Liver (tissue), 9 donors: ENCODE measurements around the gene INPP5A. TPM values are rescaled to one million over a fixed set of nuclear protein-coding genes. Genes with fewer than 3 reads are reported as not detected.

Source experiments
- DNase-seq: peaks from one replicate; pipeline ENCODE4 v3.0.0-alpha.2; 2017; ENCODE audit warnings: low spot score
- H3K27ac ChIP-seq, 2 donors: one replicate each; pipeline ENCODE4 v1.7.0; 2013; ENCODE audit warnings: inconsistent platforms in 2 of 2, low read length in 2 of 2, control low read depth in 1 of 2, low read depth in 1 of 2, mild to moderate bottlenecking in 1 of 2
- H3K27me3 ChIP-seq, 4 donors: one replicate each; pipeline versions ENCODE4 v1.6.1 to v1.7.0; 2013; ENCODE audit warnings: low read length in 3 of 4, inconsistent platforms in 1 of 4, mild to moderate bottlenecking in 1 of 4, moderate library complexity in 1 of 4; ENCODE audit not compliant: control insufficient read depth in 4 of 4, insufficient read depth in 4 of 4
- H3K36me3 ChIP-seq, 4 donors: one replicate each; pipeline versions ENCODE4 v1.6.1 to v1.7.0; 2013; ENCODE audit warnings: low read length in 3 of 4, mild to moderate bottlenecking in 3 of 4, low read depth in 1 of 4, moderate library complexity in 1 of 4; ENCODE audit not compliant: control insufficient read depth in 4 of 4, insufficient read depth in 3 of 4
- H3K4me1 ChIP-seq, 4 donors: one replicate each; pipeline versions ENCODE4 v1.6.1 to v1.7.0; 2013; ENCODE audit warnings: low read length in 3 of 4, mild to moderate bottlenecking in 3 of 4, moderate library complexity in 1 of 4; ENCODE audit not compliant: control insufficient read depth in 4 of 4, insufficient read depth in 4 of 4
- H3K4me3 ChIP-seq, 3 donors: one replicate each; pipeline versions ENCODE4 v1.6.1 to v1.7.0; 2013; ENCODE audit warnings: low read length in 3 of 3, control low read depth in 1 of 3, low read depth in 1 of 3, mild to moderate bottlenecking in 1 of 3
- H3K9ac ChIP-seq, 2 donors: one replicate each; pipeline ENCODE4 v1.7.0; 2013; ENCODE audit warnings: low read length in 2 of 2, mild to moderate bottlenecking in 2 of 2, moderate library complexity in 2 of 2, control low read depth in 1 of 2, low read depth in 1 of 2
- H3K9me3 ChIP-seq, 4 donors: one replicate each; pipeline versions ENCODE4 v1.6.1 to v1.7.0; 2013; ENCODE audit warnings: low read length in 3 of 4; ENCODE audit not compliant: control insufficient read depth in 4 of 4
- ATF3 ChIP-seq: IDR thresholded peaks from 2 replicates; pipeline ENCODE4 v1.6.1; 2016; ENCODE audit warnings: antibody characterized with exemption
- CTCF ChIP-seq: fragments of 150-350 bp; IDR thresholded peaks from 2 replicates; pipeline ENCODE4 v1.5.1; 2017; ENCODE audit warnings: improper control_type of control experiment, low read depth, low read length; ENCODE audit not compliant: missing input control
- EGR1 ChIP-seq, 2 donors: IDR thresholded peaks; 2 replicates each; pipeline ENCODE4 v1.6.1; 2016 to 2018; ENCODE audit warnings: antibody characterized with exemption in 2 of 2, low read depth in 2 of 2
- FOXA1 ChIP-seq: IDR thresholded peaks from 2 replicates; pipeline ENCODE4 v1.6.1; 2016; ENCODE audit warnings: antibody characterized with exemption
- FOXA2 ChIP-seq: IDR thresholded peaks from 2 replicates; pipeline ENCODE4 v1.6.1; 2016; ENCODE audit warnings: antibody characterized with exemption
- GABPA ChIP-seq, 2 donors: IDR thresholded peaks in 1 of 2; conservative IDR thresholded peaks in 1 of 2; 2 replicates each; pipeline ENCODE4 v1.6.1; 2016; ENCODE audit warnings: antibody characterized with exemption in 2 of 2, mild to moderate bottlenecking in 1 of 2, moderate library complexity in 1 of 2
- HNF4A ChIP-seq, 2 donors: conservative IDR thresholded peaks; 2 replicates each; pipeline ENCODE4 v1.6.1; 2016; ENCODE audit warnings: antibody characterized with exemption in 2 of 2, mild to moderate bottlenecking in 2 of 2
- HNF4G ChIP-seq: IDR thresholded peaks from 2 replicates; pipeline ENCODE4 v1.6.1; 2016; ENCODE audit warnings: antibody characterized with exemption
- JUND ChIP-seq, 2 donors: IDR thresholded peaks; 2 replicates each; pipeline ENCODE4 v1.6.1; 2016; ENCODE audit warnings: antibody characterized with exemption in 2 of 2
- MAX ChIP-seq: IDR thresholded peaks from 2 replicates; pipeline ENCODE4 v1.6.1; 2016; ENCODE audit warnings: antibody characterized with exemption
- NR2F2 ChIP-seq: IDR thresholded peaks from 2 replicates; pipeline ENCODE4 v1.6.1; 2016; ENCODE audit warnings: antibody characterized with exemption
- RAD21 ChIP-seq, 2 donors: IDR thresholded peaks; 2 replicates each; pipeline ENCODE4 v1.6.1; 2016; ENCODE audit warnings: antibody characterized with exemption in 2 of 2, mild to moderate bottlenecking in 2 of 2
- REST ChIP-seq: IDR thresholded peaks from 2 replicates; pipeline ENCODE4 v1.6.1; 2016; ENCODE audit warnings: antibody characterized with exemption, mild to moderate bottlenecking
- RXRA ChIP-seq, 2 donors: IDR thresholded peaks; 2 replicates each; pipeline ENCODE4 v1.6.1; 2017 to 2018; ENCODE audit warnings: antibody characterized with exemption in 2 of 2, mild to moderate bottlenecking in 1 of 2
- SP1 ChIP-seq: IDR thresholded peaks from 2 replicates; pipeline ENCODE4 v1.6.1; 2018; ENCODE audit warnings: antibody characterized with exemption, mild to moderate bottlenecking
- TAF1 ChIP-seq: conservative IDR thresholded peaks from 2 replicates; pipeline ENCODE4 v1.6.1; 2016; ENCODE audit warnings: antibody characterized with exemption, mild to moderate bottlenecking
- YY1 ChIP-seq: IDR thresholded peaks from 2 replicates; pipeline ENCODE4 v1.6.1; 2016; ENCODE audit warnings: antibody characterized with exemption, mild to moderate bottlenecking
- ZBTB33 ChIP-seq: IDR thresholded peaks from 2 replicates; pipeline ENCODE4 v1.6.1; 2016; ENCODE audit warnings: antibody characterized with exemption
- WGBS: extraction: QIAGEN DNeasy Blood & Tissue Kit; methylation state at CpG from one replicate; pipeline ENCODE4 v1.1.7; 2013; 5-methylcytosine and 5-hydroxymethylcytosine counted together
- polyA plus RNA-seq, 2 donors: library from polyadenylated mRNA; stranded (reverse) in 1 of 2; unstranded in 1 of 2; fragments of 200-250 nt in 1 of 2; fragments of >200 nt in 1 of 2; fragmentation: Nextera tagmentation in 1 of 2; extraction: Ambion mirVana in 1 of 2; gene quantifications; one replicate each; pipeline versions ENCODE4 v1.2.1 to v1.2.3, GENCODE V29; 2013 to 2015
- total RNA-seq, 2 donors: library from RNA; depleted of rRNA; stranded (reverse); fragments of >200 nt; gene quantifications; one replicate each; pipeline ENCODE4 v1.2.3, GENCODE V29; 2014
- donor health status: healthy.
- donor health status: healthy.
- donor health status: healthy.
- donor health status: healthy.
- donor health status: healthy.

Gene INPP5A
- total and polyA plus RNA-seq, 4 donors: 4.3 to 26.5 (median 10.9) TPM

GRCh38 chr10:132551093-132551807, 13.7 kb downstream of the INPP5A start:
- Histone ChIP-seq H3K36me3 (no peaks in the 10 kb centered on the region), H3K4me3 (no peak overlapping the region), H3K9me3 (no peaks in the 10 kb centered on the region), H3K4me1 (peaks cover 0 to 29% (median 18%) of the 10 kb centered on the region in 4 donors), H3K9ac (no peak overlapping the region), H3K27ac (peak overlapping the region in 1 of 2 donors; percentile 48), H3K27me3 (no peaks in the 10 kb centered on the region)
- no peak for TF ChIP-seq CTCF
- no peak for TF ChIP-seq RXRA (IDR thresholded peaks at IDR 0.05)
- no peak for TF ChIP-seq FOXA2
- no peak for TF ChIP-seq YY1
- no peak for TF ChIP-seq JUND (IDR thresholded peaks at IDR 0.05)
- no peak for TF ChIP-seq EGR1 (IDR thresholded peaks at IDR 0.05; ENCODE audit: low read depth in 2 of 2)
- no peak for TF ChIP-seq GABPA (IDR thresholded peaks at IDR 0.05 in 1 of 2, conservative IDR thresholded peaks at IDR 0.05 in 1 of 2)
- TF ChIP-seq MAX: no peak
- no peak for TF ChIP-seq NR2F2
- TF ChIP-seq SP1: no peak
- TF ChIP-seq ATF3: no peak
- TF ChIP-seq RAD21 (IDR thresholded peaks at IDR 0.05): no peak
- no peak for TF ChIP-seq HNF4A (conservative IDR thresholded peaks at IDR 0.05)
- no peak for TF ChIP-seq REST
- TF ChIP-seq HNF4G: no peak
- TF ChIP-seq FOXA1: no peak
- no peak for TF ChIP-seq TAF1
- no peak for TF ChIP-seq ZBTB33
- no peak for DNase-seq
- 73% methylated on average over 15 of the region's 15 CpGs for WGBS
